Skin of body (tissue), 2 donors: ENCODE measurements around the gene CD300LB. TPM values are rescaled to one million over a fixed set of nuclear protein-coding genes. Genes with fewer than 3 reads are reported as not detected.
"Not testable (repeated sequence)": the region's sequence is repeated elsewhere in the genome, so short reads cannot be mapped to it uniquely, and the experiment has no call there.

Experiments used
- DNase-seq: peaks from one replicate; lab custom pipeline; 2025; lab: John Stamatoyannopoulos, UW
- total RNA-seq: library from RNA; depleted of rRNA; stranded (reverse); fragments of >200 nt; gene quantifications from one replicate; pipeline ENCODE4 v1.2.3, GENCODE V29; 2014

Gene CD300LB
- total RNA-seq, 1 donor from 2014 or later = 0.59 TPM

GRCh38 chr17:74525781-74526288, 5.4 kb downstream of the CD300LB start:
- no peak for DNase-seq

- DNase-seq = no peak
Measured at GRCh38 chr17:74525465-74525725, 5.9 kb downstream of the CD300LB start.

GRCh38 chr17:74524653-74525464, 6.4 kb downstream of the CD300LB start:
- no peak for DNase-seq

- no peak for DNase-seq
Measured at GRCh38 chr17:74523308-74523707, 8.0 kb downstream of the CD300LB start.

- DNase-seq = no peak
Measured at GRCh38 chr17:74522381-74523105, 8.7 kb downstream of the CD300LB start.

GRCh38 chr17:74521701-74522201, 9.5 kb downstream of the CD300LB start:
- no peak for DNase-seq

GRCh38 chr17:74520790-74521480, 10.3 kb downstream of the CD300LB start:
- DNase-seq = no peak

GRCh38 chr17:74520016-74520434, 11.2 kb downstream of the CD300LB start:
- no peak for DNase-seq

GRCh38 chr17:74518413-74518981, 12.8 kb downstream of the CD300LB start:
- DNase-seq = not testable (repeated sequence)

GRCh38 chr17:74516561-74517328, 14.5 kb downstream of the CD300LB start:
- DNase-seq = no peak

GRCh38 chr17:74515941-74516340, 15.3 kb downstream of the CD300LB start:
- no peak for DNase-seq

- peak; percentile 68 for DNase-seq
Measured at GRCh38 chr17:74514632-74515334, 16.5 kb downstream of the CD300LB start.

GRCh38 chr17:74513987-74514631, 17.2 kb downstream of the CD300LB start:
- peak; percentile 80 for DNase-seq

GRCh38 chr17:74512624-74513091, 18.6 kb downstream of the CD300LB start:
- no peak for DNase-seq

GRCh38 chr17:74512036-74512435, 19.2 kb downstream of the CD300LB start:
- no peak for DNase-seq

- DNase-seq = no peak
Measured at GRCh38 chr17:74508156-74508555, 23.1 kb downstream of the CD300LB start.

- not testable (repeated sequence) for DNase-seq
Measured at GRCh38 chr17:74503949-74504348, 27.3 kb downstream of the CD300LB start.

GRCh38 chr17:74502861-74503260, 28.4 kb downstream of the CD300LB start:
- DNase-seq = no peak

GRCh38 chr17:74499992-74500391, 31.3 kb downstream of the CD300LB start:
- DNase-seq = no peak
